ENCODE results near the gene SYT17.

The SYT17 gene

GRCh38 chr16:19288872-19289799 is 121.1 kb downstream of the SYT17 start:
- Histone ChIP-seq H3K36me3 (ENCODE audit: control insufficient read depth, low read length) (no peaks in the 10 kb centered on the region), H3K4me2 (ENCODE audit: low read length) (no peak overlapping the region)

GRCh38 chr16:19289811-19290485 is 121.9 kb downstream of the SYT17 start:
- Histone ChIP-seq H3K79me2 (ENCODE audit: control insufficient read depth, low read length) (no peaks in the 10 kb centered on the region), H3F3A (ENCODE audit: control insufficient read depth, insufficient read depth) (no peaks in the 10 kb centered on the region), H4K20me1 (ENCODE audit: control insufficient read depth, insufficient read depth, low read depth, low read length) (no peaks in the 10 kb centered on the region), H3K4me1 (ENCODE audit: control insufficient read depth, low read length) (peaks cover 4% of the 10 kb centered on the region; the same call in 1 of the 2 replicates), H3K27me3 (ENCODE audit: control insufficient read depth, low read length) (peaks cover 8% of the 10 kb centered on the region), H3K9me3 (ENCODE audit: control insufficient read depth, insufficient read depth, low read length) (no peaks in the 10 kb centered on the region), H3K9me2 (replicated peaks; ENCODE audit: control insufficient read depth, low read length) (no peaks in the 10 kb centered on the region), H3K36me3 (ENCODE audit: control insufficient read depth, low read length) (no peaks in the 10 kb centered on the region), H3K27ac (ENCODE audit: low read depth, low read length) (no peak overlapping the region), H3K4me2 (ENCODE audit: low read length) (no peak overlapping the region), H3K4me3 (ENCODE audit: low read length) (no peak overlapping the region)
- TF ChIP-seq EZH2phosphoT487 (IDR thresholded peaks at IDR 0.05; ENCODE audit: borderline replicate concordance, low read length) (no peak), CTCF (IDR thresholded peaks at IDR 0.05; ENCODE audit: low read depth, low read length, poor library complexity, severe bottlenecking) (no peak)

More at GRCh38 chr16:19288872-19289799, 121.1 kb downstream of the SYT17 start:
- peaks cover 4% of the 10 kb centered on the region; the same call in 1 of the 2 replicates for H3K27me3 ChIP-seq (ENCODE audit: control insufficient read depth, low read length)
- TF ChIP-seq CTCF (IDR thresholded peaks at IDR 0.05; ENCODE audit: low read depth, low read length, poor library complexity, severe bottlenecking) = no peak
- TF ChIP-seq EZH2phosphoT487 (IDR thresholded peaks at IDR 0.05; ENCODE audit: borderline replicate concordance, low read length) = no peak
- no peak overlapping the region for H3K27ac ChIP-seq (ENCODE audit: low read depth, low read length)
- no peaks in the 10 kb centered on the region for H4K20me1 ChIP-seq (ENCODE audit: control insufficient read depth, insufficient read depth, low read depth, low read length)
- H3K79me2 ChIP-seq (ENCODE audit: control insufficient read depth, low read length) = no peaks in the 10 kb centered on the region
- no peaks in the 10 kb centered on the region for H3K9me3 ChIP-seq (ENCODE audit: control insufficient read depth, insufficient read depth, low read length)
- no peak overlapping the region for H3K4me3 ChIP-seq (ENCODE audit: low read length)
- peaks cover under 1% of the 10 kb centered on the region; the same call in 1 of the 2 replicates for H3K4me1 ChIP-seq (ENCODE audit: control insufficient read depth, low read length)
- no peaks in the 10 kb centered on the region for H3F3A ChIP-seq (ENCODE audit: control insufficient read depth, insufficient read depth)
- no peaks in the 10 kb centered on the region for H3K9me2 ChIP-seq (replicated peaks; ENCODE audit: control insufficient read depth, low read length)

GRCh38 chr16:19290860-19291259 is 122.8 kb downstream of the SYT17 start:
- TF ChIP-seq CTCF (IDR thresholded peaks at IDR 0.05; ENCODE audit: low read depth, low read length, poor library complexity, severe bottlenecking) (no peak), EZH2phosphoT487 (IDR thresholded peaks at IDR 0.05; ENCODE audit: borderline replicate concordance, low read length) (no peak)

More at GRCh38 chr16:19290860-19291259, 122.8 kb downstream of the SYT17 start:
- H3K9me3 ChIP-seq (ENCODE audit: control insufficient read depth, insufficient read depth, low read length) = no peaks in the 10 kb centered on the region
- H3K27ac ChIP-seq (ENCODE audit: low read depth, low read length) = no peak overlapping the region
- no peaks in the 10 kb centered on the region for H3K79me2 ChIP-seq (ENCODE audit: control insufficient read depth, low read length)
- no peaks in the 10 kb centered on the region for H3K36me3 ChIP-seq (ENCODE audit: control insufficient read depth, low read length)
- H3K4me3 ChIP-seq (ENCODE audit: low read length) = no peak overlapping the region
- peaks cover 18% of the 10 kb centered on the region for H3K27me3 ChIP-seq (ENCODE audit: control insufficient read depth, low read length)
- H3F3A ChIP-seq (ENCODE audit: control insufficient read depth, insufficient read depth) = no peaks in the 10 kb centered on the region
- H3K4me2 ChIP-seq (ENCODE audit: low read length) = no peak overlapping the region
- H3K9me2 ChIP-seq (replicated peaks; ENCODE audit: control insufficient read depth, low read length) = no peaks in the 10 kb centered on the region
- H3K4me1 ChIP-seq (ENCODE audit: control insufficient read depth, low read length) = peaks cover 4% of the 10 kb centered on the region; the same call in 1 of the 2 replicates
- no peaks in the 10 kb centered on the region for H4K20me1 ChIP-seq (ENCODE audit: control insufficient read depth, insufficient read depth, low read depth, low read length)

Measured in DOHH2 (cell line).